WTC11 (cell line): ENCODE results near the gene LARP1. TPM values are rescaled to one million over a fixed set of nuclear protein-coding genes. Genes with fewer than 3 reads are reported as not detected.

Source experiments
- ATAC-seq: fragments of 200-7000 bp; cut with Tn5 transposase; 2 replicates; pipeline ENCODE4 v1.10.0; 2021; ENCODE audit warnings: mild to moderate bottlenecking, moderate library complexity
- CTCF ChIA-PET: fragments of 300-600 bp; sonication (Branson Sonifier 250); formaldehyde crosslinking; loops from one replicate; lab custom pipeline; 2021; ENCODE audit warnings: antibody characterized with exemption; lab: Charles Lee
- POLR2A ChIA-PET: fragments of 350-600 bp; sonication (Branson Sonifier 250); formaldehyde crosslinking; loops from one replicate; lab custom pipeline; 2021; ENCODE audit warnings: antibody characterized with exemption; lab: Charles Lee
- DNase-seq: peaks from one replicate; pipeline ENCODE4 v3.0.0; 2021; ENCODE audit warnings: low spot score
- H3K27ac Mint-ChIP-seq: 2 replicates; pipeline ENCODE4 v1.8.0; 2021; ENCODE audit warnings: mixed read lengths
- H3K27me3 Mint-ChIP-seq: 2 replicates; pipeline ENCODE4 v1.8.0; 2021; ENCODE audit warnings: low read depth, mild to moderate bottlenecking, moderate library complexity, mixed read lengths
- H3K36me3 Mint-ChIP-seq: 2 replicates; pipeline ENCODE4 v1.8.0; 2021; ENCODE audit warnings: mixed read lengths
- H3K4me1 Mint-ChIP-seq: 2 replicates; pipeline ENCODE4 v1.8.0; 2022; ENCODE audit warnings: mixed read lengths
- H3K4me3 Mint-ChIP-seq: 2 replicates; pipeline ENCODE4 v1.8.0; 2021; ENCODE audit warnings: mild to moderate bottlenecking, moderate library complexity, mixed read lengths
- H3K9me3 Mint-ChIP-seq: 2 replicates; pipeline ENCODE4 v1.8.0; 2021; ENCODE audit warnings: mixed read lengths
- ELF4 ChIP-seq: sonication (generic); formaldehyde crosslinking; IDR thresholded peaks from 2 replicates; pipeline ENCODE4 v1.8.1; 2022; ENCODE audit warnings: low read depth, mild to moderate bottlenecking, moderate library complexity, missing genetic modification reagents
- ETV6 ChIP-seq: sonication (generic); formaldehyde crosslinking; IDR thresholded peaks from 2 replicates; pipeline ENCODE4 v1.8.1; 2022; ENCODE audit warnings: mild to moderate bottlenecking, missing genetic modification reagents
- GABPB1 ChIP-seq: sonication (generic); formaldehyde crosslinking; IDR thresholded peaks from 2 replicates; pipeline ENCODE4 v1.8.1; 2023; ENCODE audit warnings: mild to moderate bottlenecking, missing genetic modification reagents
- GTF2I ChIP-seq: fragments of 250-450 bp; sonication (Bioruptor Pico); conservative IDR thresholded peaks from 2 replicates; pipeline ENCODE4 v1.4.0; 2021; ENCODE audit warnings: mild to moderate bottlenecking
- MYBL2 ChIP-seq: sonication (generic); formaldehyde crosslinking; IDR thresholded peaks from 2 replicates; pipeline ENCODE4 v1.8.1; 2023; ENCODE audit warnings: mild to moderate bottlenecking, moderate library complexity, missing genetic modification reagents
- NFE2L1 ChIP-seq: sonication (generic); formaldehyde crosslinking; IDR thresholded peaks from 2 replicates; pipeline ENCODE4 v1.8.1; 2023; ENCODE audit warnings: missing genetic modification reagents
- OVOL2 ChIP-seq: fragments of 250-450 bp; sonication (Bioruptor Pico); IDR thresholded peaks from 2 replicates; pipeline ENCODE4 v1.9.0; 2021; ENCODE audit warnings: mild to moderate bottlenecking, borderline replicate concordance
- PRRX2 ChIP-seq: fragments of 250-450 bp; sonication (Bioruptor Pico); IDR thresholded peaks from 2 replicates; pipeline ENCODE4 v1.8.0; 2021; ENCODE audit warnings: mild to moderate bottlenecking
- STAT6 ChIP-seq: sonication (generic); formaldehyde crosslinking; conservative IDR thresholded peaks from 2 replicates; pipeline ENCODE4 v1.8.1; 2023; ENCODE audit warnings: mild to moderate bottlenecking, low read depth, missing genetic modification reagents, moderate library complexity
- USF1 ChIP-seq: sonication (generic); formaldehyde crosslinking; IDR thresholded peaks from 2 replicates; pipeline ENCODE4 v1.8.0; 2022; ENCODE audit warnings: mild to moderate bottlenecking, missing genetic modification reagents
- ZNF121 ChIP-seq: sonication (generic); formaldehyde crosslinking; IDR thresholded peaks from 2 replicates; pipeline ENCODE4 v1.8.0; 2023; ENCODE audit warnings: missing genetic modification reagents
- ZNF317 ChIP-seq: sonication (generic); formaldehyde crosslinking; IDR thresholded peaks from 2 replicates; pipeline ENCODE4 v1.8.1; 2023; ENCODE audit warnings: low read depth, mild to moderate bottlenecking, moderate library complexity, missing genetic modification reagents, borderline replicate concordance
- ZNF416 ChIP-seq: fragments of 250-450 bp; sonication (Bioruptor Pico); IDR thresholded peaks from 2 replicates; pipeline ENCODE4 v1.9.0; 2021; ENCODE audit warnings: mild to moderate bottlenecking, inconsistent platforms
- ZSCAN18 ChIP-seq: fragments of 250-450 bp; sonication (Bioruptor Pico); IDR thresholded peaks from 2 replicates; pipeline ENCODE4 v2.1.2; 2022; ENCODE audit warnings: mild to moderate bottlenecking, moderate library complexity
- total RNA-seq: library from RNA; stranded (reverse); gene quantifications from 3 replicates; pipeline ENCODE4 v1.2.3, GENCODE V29; 2021
- TF ChIP-seq, protein P1 (sequence below): sonication (generic); formaldehyde crosslinking; IDR thresholded peaks from 2 replicates; pipeline ENCODE4 v1.8.0; 2022; ENCODE audit warnings: mild to moderate bottlenecking, missing genetic modification reagents
- TF ChIP-seq, protein P2 (sequence below): fragments of 250-450 bp; sonication (Bioruptor Pico); IDR thresholded peaks from 2 replicates; pipeline ENCODE4 v1.8.0; 2021; ENCODE audit warnings: mild to moderate bottlenecking

The LARP1 gene
- total RNA-seq, 1 experiment from 2014 or later, result 406 TPM

DNA sequence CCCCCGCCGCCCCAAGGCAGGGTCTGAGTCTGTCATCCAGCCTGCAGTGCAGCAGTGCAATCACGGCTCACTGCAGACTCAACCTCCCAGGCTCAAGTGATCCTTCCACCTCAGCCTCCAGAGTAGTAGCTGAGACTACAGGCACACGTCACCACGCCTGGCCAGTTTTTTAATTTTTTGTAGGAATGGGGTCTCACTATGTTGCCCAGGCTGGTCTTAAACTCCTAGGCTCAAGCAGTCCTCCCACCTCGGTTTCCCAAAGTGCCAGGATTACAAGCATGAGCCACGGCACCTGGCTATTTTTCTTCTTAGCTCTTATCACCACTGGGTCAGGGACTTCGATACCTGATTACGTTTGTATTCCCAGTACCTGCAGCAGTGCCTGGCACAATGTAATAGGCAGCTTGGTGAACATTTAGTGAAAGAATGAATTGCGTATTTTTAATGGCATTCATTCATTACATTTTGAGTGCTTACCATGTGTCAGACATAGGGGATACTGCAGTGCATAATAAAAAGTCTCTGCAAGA is 10.3 kb downstream of the LARP1 start:
- TF ChIP-seq ZNF121 (CRISPR knock-in tag), result peak; percentile 81
- TF ChIP-seq ELF4, result no peak
- TF ChIP-seq GTF2I (CRISPR knock-in tag), result no peak
- TF ChIP-seq MYBL2 (CRISPR knock-in tag), result no peak
- TF ChIP-seq STAT6, result no peak
- no peak overlapping the region for H3K4me3 Mint-ChIP-seq
- H3K4me1 Mint-ChIP-seq, result peaks cover 81% of the 10 kb centered on the region
- no peaks in the 10 kb centered on the region for H3K9me3 Mint-ChIP-seq
- peak overlapping the region; percentile 14 for H3K27ac Mint-ChIP-seq
- no peaks in the 10 kb centered on the region for H3K36me3 Mint-ChIP-seq
- ATAC-seq (no peak), DNase-seq (no peak)
- no peaks in the 10 kb centered on the region for H3K27me3 Mint-ChIP-seq
- POLR2A ChIA-PET, result interaction anchor here (2.0 kb wide), 1 partner anchor 8 kb away, joined by 5 read pairs; no protein-coding TSS in a partner anchor
- CTCF ChIA-PET, result no interaction called here

- CTCF ChIA-PET, result interaction anchor here (0.6 to 2.1 kb wide), 3 partner anchors 15 to 116 kb away, joined by 3 to 6 read pairs (median 6); no protein-coding TSS in a partner anchor
- no peaks in the 10 kb centered on the region for H3K9me3 Mint-ChIP-seq
Measured at GRCh38 chr5:154766558-154767281, 11.5 kb downstream of the LARP1 start.

GRCh38 chr5:154767576-154767975 is 12.4 kb downstream of the LARP1 start:
- H3K4me3 Mint-ChIP-seq, result no peak overlapping the region
- peak overlapping the region; percentile 67 for H3K27ac Mint-ChIP-seq
- H3K27me3 Mint-ChIP-seq, result no peaks in the 10 kb centered on the region

More at GRCh38 chr5:154766558-154767281, 11.5 kb downstream of the LARP1 start:
- Mint-ChIP-seq H3K4me1 (peaks cover 81% of the 10 kb centered on the region), H3K27me3 (no peaks in the 10 kb centered on the region), H3K36me3 (peaks cover 2% of the 10 kb centered on the region; the same call in 1 of the 2 replicates)
- POLR2A ChIA-PET, result interaction anchor here (1.8 to 2.0 kb wide), 2 partner anchors 9 to 12 kb away, joined by 5 read pairs; no protein-coding TSS in a partner anchor
- TF ChIP-seq ETV6 (0 out of 2 replicates have a peak, but pooled peaks have one; percentile 25), PRRX2 (CRISPR knock-in tag) (0 out of 2 replicates have a peak, but pooled peaks have one; percentile 68), NFE2L1 (CRISPR knock-in tag) (no peak)
- TF ChIP-seq, all 79 proteins: peak for 2
- no peak; the same call in 1 of the 2 replicates for ATAC-seq
- Mint-ChIP-seq H3K27ac (peak overlapping the region; percentile 66), H3K4me3 (no peak overlapping the region)
- DNase-seq, result no peak

More at GRCh38 chr5:154767576-154767975, 12.4 kb downstream of the LARP1 start:
- Mint-ChIP-seq H3K4me1 (peaks cover 78% of the 10 kb centered on the region), H3K9me3 (no peaks in the 10 kb centered on the region), H3K36me3 (peaks cover 2% of the 10 kb centered on the region; the same call in 1 of the 2 replicates)
- ChIA-PET POLR2A (interaction anchor here (0.7 to 2.0 kb wide), 5 partner anchors 10 to 114 kb away, joined by 3 to 5 read pairs (median 3); no protein-coding TSS in a partner anchor), CTCF (interaction anchor here (1.6 to 2.1 kb wide), 2 partner anchors 14 to 117 kb away, joined by 6 read pairs; no protein-coding TSS in a partner anchor)
- TF ChIP-seq ZNF416 (CRISPR knock-in tag) (no peak), ZSCAN18 (CRISPR knock-in tag) (no peak), GTF2I (CRISPR knock-in tag) (no peak), ZNF317 (CRISPR knock-in tag) (no peak), USF1 (no peak), GABPB1 (CRISPR knock-in tag) (no peak), OVOL2 (CRISPR knock-in tag) (no peak)
- TF ChIP-seq, protein P1, sequence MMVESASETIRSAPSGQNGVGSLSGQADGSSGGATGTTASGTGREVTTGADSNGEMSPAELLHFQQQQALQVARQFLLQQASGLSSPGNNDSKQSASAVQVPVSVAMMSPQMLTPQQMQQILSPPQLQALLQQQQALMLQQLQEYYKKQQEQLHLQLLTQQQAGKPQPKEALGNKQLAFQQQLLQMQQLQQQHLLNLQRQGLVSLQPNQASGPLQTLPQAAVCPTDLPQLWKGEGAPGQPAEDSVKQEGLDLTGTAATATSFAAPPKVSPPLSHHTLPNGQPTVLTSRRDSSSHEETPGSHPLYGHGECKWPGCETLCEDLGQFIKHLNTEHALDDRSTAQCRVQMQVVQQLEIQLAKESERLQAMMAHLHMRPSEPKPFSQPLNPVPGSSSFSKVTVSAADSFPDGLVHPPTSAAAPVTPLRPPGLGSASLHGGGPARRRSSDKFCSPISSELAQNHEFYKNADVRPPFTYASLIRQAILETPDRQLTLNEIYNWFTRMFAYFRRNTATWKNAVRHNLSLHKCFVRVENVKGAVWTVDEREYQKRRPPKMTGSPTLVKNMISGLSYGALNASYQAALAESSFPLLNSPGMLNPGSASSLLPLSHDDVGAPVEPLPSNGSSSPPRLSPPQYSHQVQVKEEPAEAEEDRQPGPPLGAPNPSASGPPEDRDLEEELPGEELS (CRISPR knock-in tag), result no peak
- TF ChIP-seq, protein P2, sequence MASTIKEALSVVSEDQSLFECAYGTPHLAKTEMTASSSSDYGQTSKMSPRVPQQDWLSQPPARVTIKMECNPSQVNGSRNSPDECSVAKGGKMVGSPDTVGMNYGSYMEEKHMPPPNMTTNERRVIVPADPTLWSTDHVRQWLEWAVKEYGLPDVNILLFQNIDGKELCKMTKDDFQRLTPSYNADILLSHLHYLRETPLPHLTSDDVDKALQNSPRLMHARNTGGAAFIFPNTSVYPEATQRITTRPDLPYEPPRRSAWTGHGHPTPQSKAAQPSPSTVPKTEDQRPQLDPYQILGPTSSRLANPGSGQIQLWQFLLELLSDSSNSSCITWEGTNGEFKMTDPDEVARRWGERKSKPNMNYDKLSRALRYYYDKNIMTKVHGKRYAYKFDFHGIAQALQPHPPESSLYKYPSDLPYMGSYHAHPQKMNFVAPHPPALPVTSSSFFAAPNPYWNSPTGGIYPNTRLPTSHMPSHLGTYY (CRISPR knock-in tag), result no peak
- DNase-seq, result no peak
- no peak for ATAC-seq
